Esophagus muscularis mucosa (tissue), 4 donors: ENCODE measurements around the gene SENP6. TPM values are rescaled to one million over a fixed set of nuclear protein-coding genes. Genes with fewer than 3 reads are reported as not detected.
"Not testable (repeated sequence)": the region's sequence is repeated elsewhere in the genome, so short reads cannot be mapped to it uniquely, and the experiment has no call there.

Source experiments
- DNase-seq: peaks from one replicate; pipeline ENCODE4 v3.0.0-alpha.2; 2017; ENCODE audit errors: extremely low spot score
- H3K27ac ChIP-seq, 4 donors: fragments of 200-600 bp; sonication (generic); replicated peaks in 1 of 4; 1 replicate in 3 of 4; 2 replicates in 1 of 4; pipeline ENCODE4 v1.5.1; 2016 to 2019; ENCODE audit warnings: mild to moderate bottlenecking in 1 of 4
- H3K27me3 ChIP-seq, 4 donors: fragments of 200-600 bp; sonication (generic); one replicate each; pipeline versions ENCODE4 v1.5.1 to v1.6.0; 2016 to 2019
- H3K36me3 ChIP-seq, 4 donors: fragments of 200-600 bp; sonication (generic); one replicate each; pipeline ENCODE4 v1.5.1; 2016 to 2019
- H3K4me1 ChIP-seq, 4 donors: fragments of 200-600 bp; sonication (generic); one replicate each; pipeline ENCODE4 v1.5.1; 2016 to 2019
- H3K4me3 ChIP-seq, 4 donors: fragments of 200-600 bp; sonication (generic); 1 replicate in 2 of 4; 2 replicates in 2 of 4; pipeline ENCODE4 v1.5.1; 2016 to 2019; ENCODE audit warnings: mild to moderate bottlenecking in 4 of 4, moderate library complexity in 1 of 4
- H3K9me3 ChIP-seq, 4 donors: fragments of 200-600 bp; sonication (generic); 1 replicate in 3 of 4; 2 replicates in 1 of 4; pipeline ENCODE4 v1.5.1; 2016 to 2019
- EP300 ChIP-seq: sonication (generic); formaldehyde crosslinking; IDR thresholded peaks from one replicate; pipeline ENCODE4 v1.6.1; 2017; ENCODE audit warnings: antibody characterized with exemption
- POLR2A ChIP-seq: fragments of 450-650 bp; IDR thresholded peaks from one replicate; pipeline ENCODE4 v1.6.1; 2017; ENCODE audit warnings: antibody characterized with exemption, moderate library complexity, mild to moderate bottlenecking, low read depth
- POLR2AphosphoS5 ChIP-seq, 2 donors: sonication (generic); formaldehyde crosslinking; IDR thresholded peaks; one replicate each; pipeline ENCODE4 v1.6.1; 2017; ENCODE audit warnings: antibody characterized with exemption in 2 of 2
- WGBS: methylation state at CpG from one replicate; pipeline ENCODE4 v1.1.5; 2018; 5-methylcytosine and 5-hydroxymethylcytosine counted together
- intact Hi-C: fragments of 100-400 bp; cut with DNase I; formaldehyde crosslinking; loops from one replicate; pipeline ENCODE4 v1.15.1; 2023
- total RNA-seq, 4 donors: library from RNA; depleted of rRNA; stranded (reverse); fragments of >200 nt; gene quantifications; one replicate each; pipeline versions ENCODE4 v1.1.0 to v1.2.1, GENCODE V29; 2016
- TF ChIP-seq, protein P1 (sequence below), 3 experiments: fragments of 200-600 bp in 2 of 3; fragments of 450-650 bp in 1 of 3; sonication (generic) in 2 of 3; IDR thresholded peaks; one replicate each; pipeline ENCODE4 v1.5.1; 2017 to 2019; ENCODE audit warnings: antibody characterized with exemption in 3 of 3, mild to moderate bottlenecking in 2 of 3, moderate library complexity in 1 of 3

SENP6 gene
- total RNA-seq, 4 donors from 2014 or later, result 91.8 to 145 (median 107) TPM

GRCh38 chr6:75719133-75719532 is 117.5 kb downstream of the SENP6 start:
- no peak for DNase-seq
- no peaks in the 10 kb centered on the region for H3K4me1 ChIP-seq
- 92% methylated on average over 3 of the region's 3 CpGs for WGBS
- no peaks in the 10 kb centered on the region for H3K27me3 ChIP-seq
- no peak overlapping the region for H3K27ac ChIP-seq
- no peaks in the 10 kb centered on the region for H3K9me3 ChIP-seq
- intact Hi-C loops, result no loop called here
- H3K36me3 ChIP-seq, result peaks cover 14 to 27% (median 19%) of the 10 kb centered on the region in 4 donors
- TF ChIP-seq POLR2A (no peak), EP300 (no peak), POLR2AphosphoS5 (IDR thresholded peaks at IDR 0.05) (no peak)
- TF ChIP-seq, protein P1, sequence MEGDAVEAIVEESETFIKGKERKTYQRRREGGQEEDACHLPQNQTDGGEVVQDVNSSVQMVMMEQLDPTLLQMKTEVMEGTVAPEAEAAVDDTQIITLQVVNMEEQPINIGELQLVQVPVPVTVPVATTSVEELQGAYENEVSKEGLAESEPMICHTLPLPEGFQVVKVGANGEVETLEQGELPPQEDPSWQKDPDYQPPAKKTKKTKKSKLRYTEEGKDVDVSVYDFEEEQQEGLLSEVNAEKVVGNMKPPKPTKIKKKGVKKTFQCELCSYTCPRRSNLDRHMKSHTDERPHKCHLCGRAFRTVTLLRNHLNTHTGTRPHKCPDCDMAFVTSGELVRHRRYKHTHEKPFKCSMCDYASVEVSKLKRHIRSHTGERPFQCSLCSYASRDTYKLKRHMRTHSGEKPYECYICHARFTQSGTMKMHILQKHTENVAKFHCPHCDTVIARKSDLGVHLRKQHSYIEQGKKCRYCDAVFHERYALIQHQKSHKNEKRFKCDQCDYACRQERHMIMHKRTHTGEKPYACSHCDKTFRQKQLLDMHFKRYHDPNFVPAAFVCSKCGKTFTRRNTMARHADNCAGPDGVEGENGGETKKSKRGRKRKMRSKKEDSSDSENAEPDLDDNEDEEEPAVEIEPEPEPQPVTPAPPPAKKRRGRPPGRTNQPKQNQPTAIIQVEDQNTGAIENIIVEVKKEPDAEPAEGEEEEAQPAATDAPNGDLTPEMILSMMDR (IDR thresholded peaks at IDR 0.05), result no peak
- no peak overlapping the region for H3K4me3 ChIP-seq

DNA sequence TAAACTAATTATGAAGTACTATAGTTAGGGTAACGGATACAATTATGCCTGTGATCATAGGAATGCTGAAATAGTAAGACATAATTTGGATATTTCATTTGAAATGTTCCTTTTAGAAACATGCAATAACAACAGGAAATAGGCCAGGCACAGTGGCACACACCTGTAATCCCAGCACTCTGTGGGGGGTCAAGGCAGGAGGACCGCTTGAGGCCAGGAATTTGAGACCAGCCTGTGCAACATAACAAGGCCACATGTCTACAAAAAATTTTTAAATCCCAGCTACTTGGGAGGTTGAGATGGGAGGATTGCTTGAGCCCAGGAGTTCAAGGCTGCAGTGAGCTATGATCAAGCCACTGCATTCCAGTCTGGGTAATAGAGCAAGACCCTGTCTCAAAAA is 121.7 kb downstream of the SENP6 start:
- H3K4me3 ChIP-seq, result no peak overlapping the region
- no peaks in the 10 kb centered on the region for H3K4me1 ChIP-seq
- no peaks in the 10 kb centered on the region for H3K27me3 ChIP-seq
- 91% methylated on average over 2 of the region's 2 CpGs for WGBS
- TF ChIP-seq, protein P1 (IDR thresholded peaks at IDR 0.05), result no peak
- H3K36me3 ChIP-seq, result no peaks in the 10 kb centered on the region
- H3K9me3 ChIP-seq, result no peaks in the 10 kb centered on the region
- H3K27ac ChIP-seq, result no peak overlapping the region
- intact Hi-C loops, result no loop called here
- no peak for DNase-seq

- intact Hi-C loops, result no loop called here
- Histone ChIP-seq H3K27me3 (no peaks in the 10 kb centered on the region), H3K4me1 (no peaks in the 10 kb centered on the region), H3K36me3 (no peaks in the 10 kb centered on the region), H3K9me3 (no peaks in the 10 kb centered on the region), H3K4me3 (no peak overlapping the region), H3K27ac (no peak overlapping the region)
- 91% methylated on average over 2 of the region's 2 CpGs for WGBS
- no peak for DNase-seq
- no peak for TF ChIP-seq EP300
These were observed 125.5 kb downstream of the SENP6 start for GRCh38 chr6:75727206-75727605.

DNA sequence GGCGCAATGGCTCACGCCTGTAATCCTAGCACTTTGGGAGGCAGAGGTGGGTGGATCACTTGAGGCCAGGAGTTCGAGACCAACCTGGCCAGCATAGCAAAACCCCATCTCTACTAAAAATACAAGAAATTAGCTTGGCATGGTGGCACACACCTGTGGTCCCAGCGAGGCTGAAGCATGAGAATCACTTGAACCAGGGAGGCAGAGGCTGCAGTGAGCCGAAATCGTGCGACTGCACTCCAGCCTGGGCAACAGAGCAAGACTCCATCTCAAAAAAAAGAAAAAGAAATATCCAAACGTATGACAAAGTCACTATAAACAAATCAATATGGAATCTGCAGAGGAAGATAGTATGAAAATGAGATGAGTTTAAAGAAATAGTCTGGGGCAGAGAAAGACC is 129.3 kb downstream of the SENP6 start:
- H3K36me3 ChIP-seq, DNase-seq, H3K4me1 ChIP-seq, H3K27me3 ChIP-seq, H3K27ac ChIP-seq, H3K9me3 ChIP-seq, H3K4me3 ChIP-seq, intact Hi-C loops: not testable (repeated sequence)
- 92% methylated on average over 8 of the region's 8 CpGs for WGBS

DNA sequence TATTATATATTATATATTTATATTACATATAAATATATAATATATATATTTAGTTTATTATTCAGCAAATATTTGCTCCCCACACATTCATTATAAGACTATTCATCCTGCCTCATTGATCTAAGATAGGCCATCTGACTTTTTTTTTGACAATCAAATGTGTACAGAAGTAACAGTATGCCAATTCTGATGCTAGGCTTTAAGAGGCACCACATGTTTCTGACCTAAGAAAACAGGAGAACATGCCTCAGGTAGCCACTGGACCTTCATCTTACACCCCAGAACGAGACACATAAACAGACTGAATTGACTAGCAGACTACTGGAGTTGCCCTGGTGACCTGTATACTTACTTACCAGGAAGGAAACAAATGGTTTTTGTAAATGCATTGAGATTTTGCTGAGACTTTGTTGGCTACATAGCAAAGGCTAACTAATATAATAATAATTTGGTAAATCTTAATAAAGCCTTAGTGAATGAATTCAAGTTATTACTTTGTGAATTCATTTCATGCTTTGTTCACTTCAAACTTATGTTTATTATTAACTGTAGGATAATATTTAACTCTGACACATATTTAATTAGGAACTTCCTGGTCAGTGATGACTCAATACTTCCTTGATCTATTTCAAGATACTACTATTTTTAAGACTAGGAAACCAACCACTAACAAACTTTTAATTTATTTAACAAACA is 134.0 kb downstream of the SENP6 start:
- intact Hi-C loops, result no loop called here
- Histone ChIP-seq H3K4me1 (no peaks in the 10 kb centered on the region), H3K27ac (no peak overlapping the region), H3K4me3 (no peak overlapping the region), H3K27me3 (no peaks in the 10 kb centered on the region), H3K9me3 (no peaks in the 10 kb centered on the region), H3K36me3 (no peaks in the 10 kb centered on the region)
- DNase-seq, result no peak
- 67% methylated on average over 1 of the region's 1 CpG for WGBS
- TF ChIP-seq EP300 (no peak), POLR2A (no peak), POLR2AphosphoS5 (IDR thresholded peaks at IDR 0.05) (no peak)
- TF ChIP-seq, protein P1 (IDR thresholded peaks at IDR 0.05), result no peak

DNA sequence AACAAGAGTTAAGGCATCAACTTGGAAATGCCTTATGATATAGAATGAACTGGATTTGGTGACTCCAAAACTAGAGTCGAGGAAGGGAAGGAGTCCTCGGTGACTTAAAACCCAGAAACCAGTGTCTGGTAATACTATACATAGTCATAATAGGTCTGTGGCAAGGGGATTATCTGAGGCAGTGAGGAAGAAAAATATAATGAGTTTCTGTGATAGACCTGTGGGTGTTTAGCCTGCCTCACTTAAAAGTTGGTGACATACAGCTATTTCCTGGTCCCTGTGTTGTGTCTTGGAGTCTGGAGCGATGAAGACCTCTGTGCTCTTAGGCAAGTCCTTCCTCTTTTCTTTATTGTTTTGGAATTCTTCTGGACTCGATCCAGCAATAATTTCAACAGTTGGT is 142.3 kb downstream of the SENP6 start:
- Histone ChIP-seq H3K9me3 (no peaks in the 10 kb centered on the region), H3K4me1 (peaks cover 0 to 6% (median 2%) of the 10 kb centered on the region in 4 donors), H3K27ac (no peak overlapping the region), H3K36me3 (no peaks in the 10 kb centered on the region), H3K4me3 (no peak overlapping the region), H3K27me3 (peaks cover 0 to 4% (median 0%) of the 10 kb centered on the region in 4 donors)
- intact Hi-C loops, result no loop called here
- no peak for TF ChIP-seq POLR2A
- no peak for TF ChIP-seq EP300
- TF ChIP-seq, protein P1 (IDR thresholded peaks at IDR 0.05), result no peak
- TF ChIP-seq POLR2AphosphoS5 (IDR thresholded peaks at IDR 0.05), result no peak
- 88% methylated on average over 4 of the region's 4 CpGs for WGBS
- DNase-seq, result no peak
